Neural progenitor cell (in vitro differentiated cells): ENCODE data around the gene PLEKHG2. TPM values are rescaled to one million over a fixed set of nuclear protein-coding genes. Genes with fewer than 3 reads are reported as not detected.

Experiments used
- DNase-seq: peaks from one replicate; pipeline ENCODE4 v3.0.0-alpha.2; 2016; ENCODE audit warnings: low spot score
- H2AFZ ChIP-seq: fragments of 200-600 bp; sonication (generic); replicated peaks from 2 replicates; pipeline ENCODE4 v1.6.1; 2016; ENCODE audit warnings: antibody characterized with exemption
- H3F3A ChIP-seq: fragments of 200-600 bp; sonication (generic); 2 replicates; pipeline ENCODE4 v1.6.1; 2016; ENCODE audit warnings: antibody characterized with exemption, low read depth
- H3K27ac ChIP-seq: fragments of 200-600 bp; sonication (generic); 2 replicates; pipeline ENCODE4 v1.5.1; 2016; ENCODE audit warnings: mild to moderate bottlenecking
- H3K27me3 ChIP-seq: fragments of 200-600 bp; sonication (generic); 2 replicates; pipeline ENCODE4 v1.6.1; 2016; ENCODE audit warnings: mild to moderate bottlenecking, moderate library complexity
- H3K36me3 ChIP-seq: fragments of 200-600 bp; sonication (generic); 2 replicates; pipeline ENCODE4 v1.5.1; 2016
- H3K4me1 ChIP-seq: fragments of 200-600 bp; sonication (generic); 2 replicates; pipeline ENCODE4 v1.6.1; 2016; ENCODE audit warnings: mixed run types
- H3K4me2 ChIP-seq: fragments of 200-600 bp; sonication (generic); 2 replicates; pipeline ENCODE4 v1.6.1; 2016
- H3K4me3 ChIP-seq: fragments of 200-600 bp; sonication (generic); 2 replicates; pipeline ENCODE4 v1.5.1; 2016
- H3K79me2 ChIP-seq: fragments of 200-600 bp; sonication (generic); 2 replicates; pipeline ENCODE4 v1.6.1; 2016; ENCODE audit warnings: low read depth
- H3K9ac ChIP-seq: fragments of 200-600 bp; sonication (generic); 2 replicates; pipeline ENCODE4 v1.6.1; 2016
- H3K9me3 ChIP-seq: fragments of 200-600 bp; sonication (generic); 2 replicates; pipeline ENCODE4 v1.5.1; 2016; ENCODE audit warnings: low read depth
- H4K20me1 ChIP-seq: fragments of 200-600 bp; sonication (generic); 2 replicates; pipeline ENCODE4 v1.6.1; 2016; ENCODE audit warnings: low read depth
- H3K27ac Mint-ChIP-seq: 3 replicates; pipeline ENCODE4 v1.8.0; 2021; ENCODE audit warnings: mixed read lengths
- H3K27me3 Mint-ChIP-seq: 2 replicates; pipeline ENCODE4 v1.8.0; 2022; ENCODE audit warnings: low read depth, mild to moderate bottlenecking, inconsistent platforms, moderate library complexity, mixed read lengths; ENCODE audit not compliant: insufficient read depth
- H3K36me3 Mint-ChIP-seq: 3 replicates; pipeline ENCODE4 v1.8.0; 2021; ENCODE audit warnings: mixed read lengths
- H3K4me1 Mint-ChIP-seq: 3 replicates; pipeline ENCODE4 v1.8.0; 2021; ENCODE audit warnings: mixed read lengths
- H3K4me3 Mint-ChIP-seq: 3 replicates; pipeline ENCODE4 v1.8.0; 2021; ENCODE audit warnings: mild to moderate bottlenecking, moderate library complexity, mixed read lengths
- H3K9me3 Mint-ChIP-seq: 3 replicates; pipeline ENCODE4 v1.8.0; 2020; ENCODE audit warnings: mixed read lengths
- CTCF ChIP-seq: fragments of 200-600 bp; sonication (generic); IDR thresholded peaks from 2 replicates; pipeline ENCODE4 v1.5.1; 2017; ENCODE audit warnings: antibody characterized with exemption, mild to moderate bottlenecking
- EZH2 ChIP-seq: fragments of 200-600 bp; sonication (generic); IDR thresholded peaks from 2 replicates; pipeline ENCODE4 v1.6.1; 2017; ENCODE audit warnings: antibody characterized with exemption, mild to moderate bottlenecking, moderate library complexity
- EZH2phosphoT487 ChIP-seq: fragments of 200-600 bp; sonication (generic); IDR thresholded peaks from 2 replicates; pipeline ENCODE4 v1.6.1; 2017; ENCODE audit warnings: antibody characterized with exemption
- total RNA-seq: library from RNA; depleted of rRNA; stranded (reverse); fragments of >200 nt; gene quantifications from 2 replicates; pipeline ENCODE4 v1.2.3, GENCODE V29; 2015; ENCODE audit warnings: low replicate concordance

The PLEKHG2 gene
- total RNA-seq, 1 donor from 2014 or later = 10.7 TPM

GRCh38 chr19:39407660-39408391 is 4.6 kb upstream of the PLEKHG2 start:
- Histone ChIP-seq H3K27me3 (peaks cover 31% of the 10 kb centered on the region), H3K4me1 (peaks cover 22% of the 10 kb centered on the region), H3K27ac (no peak overlapping the region), H3K9me3 (no peaks in the 10 kb centered on the region), H3K4me3 (peak overlapping the region; percentile 65), H3K36me3 (no peaks in the 10 kb centered on the region), H3K9ac (no peak overlapping the region), H4K20me1 (peaks cover 8% of the 10 kb centered on the region), H3F3A (peaks cover 59% of the 10 kb centered on the region), H2AFZ (no peak overlapping the region), H3K79me2 (peaks cover 1% of the 10 kb centered on the region), H3K4me2 (peak overlapping the region; percentile 82)
- H3K4me1 Mint-ChIP-seq = peaks cover 41% of the 10 kb centered on the region
- H3K9me3 Mint-ChIP-seq = peaks cover 4% of the 10 kb centered on the region
- peaks cover 30% of the 10 kb centered on the region for H3K27me3 Mint-ChIP-seq
- no peak overlapping the region for H3K27ac Mint-ChIP-seq
- no peak for TF ChIP-seq CTCF
- no peak for TF ChIP-seq EZH2
- no peak for TF ChIP-seq EZH2phosphoT487
- H3K36me3 Mint-ChIP-seq = peaks cover 3% of the 10 kb centered on the region
- peak overlapping the region; percentile 81 for H3K4me3 Mint-ChIP-seq
- peak; percentile 13 for DNase-seq

DNA sequence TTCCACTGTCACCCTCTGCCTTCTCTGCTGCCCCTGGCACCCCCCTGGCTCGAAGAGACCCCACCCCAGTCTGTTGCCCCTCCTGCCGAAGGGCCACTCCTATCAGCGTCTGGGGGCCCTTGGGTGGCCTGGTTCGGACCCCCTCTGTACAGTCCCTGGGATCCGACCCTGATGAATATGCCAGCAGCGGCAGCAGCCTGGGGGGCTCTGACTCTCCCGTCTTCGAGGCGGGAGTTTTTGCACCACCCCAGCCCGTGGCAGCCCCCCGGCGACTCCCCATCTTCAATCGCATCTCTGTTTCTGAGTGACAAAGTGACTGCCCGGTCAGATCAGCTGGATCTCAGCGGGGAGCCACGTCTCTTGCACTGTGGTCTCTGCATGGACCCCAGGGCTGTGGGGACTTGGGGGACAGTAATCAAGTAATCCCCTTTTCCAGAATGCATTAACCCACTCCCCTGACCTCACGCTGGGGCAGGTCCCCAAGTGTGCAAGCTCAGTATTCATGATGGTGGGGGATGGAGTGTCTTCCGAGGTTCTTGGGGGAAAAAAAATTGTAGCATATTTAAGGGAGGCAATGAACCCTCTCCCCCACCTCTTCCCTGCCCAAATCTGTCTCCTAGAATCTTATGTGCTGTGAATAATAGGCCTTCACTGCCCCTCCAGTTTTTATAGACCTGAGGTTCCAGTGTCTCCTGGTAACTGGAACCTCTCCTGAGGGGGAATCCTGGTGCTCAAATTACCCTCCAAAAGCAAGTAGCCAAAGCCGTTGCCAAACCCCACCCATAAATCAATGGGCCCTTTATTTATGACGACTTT is 3.9 kb upstream of the PLEKHG2 start:
- no peak for TF ChIP-seq CTCF
- TF ChIP-seq EZH2phosphoT487 = no peak
- no peak for TF ChIP-seq EZH2
- H3K4me1 ChIP-seq = peaks cover 22% of the 10 kb centered on the region
- peak; percentile 26 for DNase-seq
- peaks cover 58% of the 10 kb centered on the region for H3F3A ChIP-seq
- Mint-ChIP-seq H3K27ac (no peak overlapping the region), H3K4me3 (peak overlapping the region; percentile 81), H3K9me3 (peaks cover 4% of the 10 kb centered on the region), H3K27me3 (peaks cover 31% of the 10 kb centered on the region), H3K36me3 (peaks cover 3% of the 10 kb centered on the region), H3K4me1 (peaks cover 40% of the 10 kb centered on the region)
- no peak overlapping the region for H3K9ac ChIP-seq
- H3K27ac ChIP-seq = no peak overlapping the region
- peak overlapping the region; percentile 87 for H3K4me2 ChIP-seq
- H2AFZ ChIP-seq = no peak overlapping the region
- H3K9me3 ChIP-seq = no peaks in the 10 kb centered on the region
- peaks cover 8% of the 10 kb centered on the region for H4K20me1 ChIP-seq
- H3K36me3 ChIP-seq = no peaks in the 10 kb centered on the region
- H3K79me2 ChIP-seq = peaks cover 7% of the 10 kb centered on the region
- no peak overlapping the region for H3K4me3 ChIP-seq
- H3K27me3 ChIP-seq = peaks cover 31% of the 10 kb centered on the region

DNA sequence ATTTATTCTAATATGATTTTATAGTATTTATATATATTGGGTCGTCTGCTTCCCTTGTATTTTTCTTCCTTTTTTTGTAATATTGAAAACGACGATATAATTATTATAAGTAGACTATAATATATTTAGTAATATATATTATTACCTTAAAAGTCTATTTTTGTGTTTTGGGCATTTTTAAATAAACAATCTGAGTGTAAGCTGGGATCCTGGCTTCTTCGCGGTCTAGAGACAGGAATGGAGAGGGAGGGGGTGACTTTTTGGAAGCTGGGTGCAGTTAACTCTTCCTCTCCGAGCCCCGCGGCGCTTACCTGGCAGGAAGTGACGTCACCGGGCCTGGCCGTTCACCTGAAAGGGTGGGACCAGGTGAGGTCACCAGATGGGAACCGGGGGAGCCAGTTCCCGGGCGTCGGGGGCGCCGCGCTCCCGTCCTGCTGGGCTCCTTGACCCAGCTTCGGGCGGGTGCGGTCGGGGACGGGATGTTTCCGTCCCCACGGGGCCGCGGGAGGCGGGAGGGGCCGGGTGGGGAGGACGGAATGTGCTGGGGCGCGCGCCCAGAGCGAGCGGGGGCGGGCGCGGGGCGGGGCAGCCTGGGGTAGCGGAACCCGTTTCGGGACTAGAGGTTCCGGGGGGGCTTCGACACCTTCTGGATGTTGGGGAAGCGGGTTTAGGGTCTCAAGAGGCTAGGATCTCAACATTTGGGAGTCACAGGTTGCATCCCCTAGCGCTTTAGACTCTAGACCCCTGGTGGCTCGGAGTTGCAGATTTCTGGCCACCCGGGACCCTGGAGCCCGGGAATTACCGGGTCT is 3.1 kb upstream of the PLEKHG2 start:
- Mint-ChIP-seq H3K4me1 (peaks cover 43% of the 10 kb centered on the region), H3K4me3 (peak overlapping the region; percentile 99), H3K36me3 (peaks cover 5% of the 10 kb centered on the region), H3K27me3 (peaks cover 28% of the 10 kb centered on the region), H3K9me3 (peaks cover 4% of the 10 kb centered on the region), H3K27ac (no peak overlapping the region)
- Histone ChIP-seq H3K9ac (no peak overlapping the region), H3F3A (peaks cover 58% of the 10 kb centered on the region), H3K36me3 (no peaks in the 10 kb centered on the region), H3K27ac (no peak overlapping the region), H4K20me1 (peaks cover 14% of the 10 kb centered on the region), H3K4me3 (peak overlapping the region; percentile 67), H2AFZ (peak overlapping the region; percentile 30), H3K4me1 (peaks cover 18% of the 10 kb centered on the region), H3K79me2 (peaks cover 15% of the 10 kb centered on the region), H3K4me2 (peak overlapping the region; percentile 87), H3K9me3 (no peaks in the 10 kb centered on the region), H3K27me3 (peaks cover 31% of the 10 kb centered on the region)
- no peak for DNase-seq
- no peak for TF ChIP-seq CTCF
- TF ChIP-seq EZH2 = no peak
- TF ChIP-seq EZH2phosphoT487 = no peak
